NCI-H2107 treated with DMSO at 0.1 percent for 48 hours (cell line): ENCODE data around the gene NPAS1.
"Not testable (repeated sequence)": the region's sequence is repeated elsewhere in the genome, so short reads cannot be mapped to it uniquely, and the experiment has no call there.

Experiments used
- DNase-seq: peaks from one replicate; lab custom pipeline; 2025; ENCODE audit not compliant: unreplicated experiment; lab: John Stamatoyannopoulos, UW

NPAS1 gene

GRCh38 chr19:46990991-46991676 is 28.5 kb upstream of the NPAS1 start:
- peak; percentile 40 for DNase-seq

GRCh38 chr19:46992699-46993535 is 26.7 kb upstream of the NPAS1 start:
- no peak for DNase-seq

- DNase-seq, result no peak
Measured at GRCh38 chr19:46993622-46994021, 26.0 kb upstream of the NPAS1 start.

- no peak for DNase-seq
Measured at GRCh38 chr19:46994141-46994686, 25.4 kb upstream of the NPAS1 start.

GRCh38 chr19:46995492-46995891 is 24.1 kb upstream of the NPAS1 start:
- DNase-seq, result no peak

GRCh38 chr19:46998445-46999125 is 21.1 kb upstream of the NPAS1 start:
- DNase-seq, result no peak

GRCh38 chr19:46999377-46999776 is 20.3 kb upstream of the NPAS1 start:
- DNase-seq, result no peak

GRCh38 chr19:46999878-47000277 is 19.8 kb upstream of the NPAS1 start:
- DNase-seq, result no peak

- DNase-seq, result no peak
Measured at GRCh38 chr19:47000373-47000772, 19.3 kb upstream of the NPAS1 start.

- DNase-seq, result no peak
Measured at GRCh38 chr19:47001584-47001983, 18.1 kb upstream of the NPAS1 start.

- DNase-seq, result no peak
Measured at GRCh38 chr19:47002106-47002766, 17.4 kb upstream of the NPAS1 start.

GRCh38 chr19:47002853-47003610 is 16.6 kb upstream of the NPAS1 start:
- DNase-seq, result no peak

GRCh38 chr19:47003611-47004465 is 15.8 kb upstream of the NPAS1 start:
- DNase-seq, result no peak

GRCh38 chr19:47005164-47005641 is 14.4 kb upstream of the NPAS1 start:
- peak; percentile 34 for DNase-seq

- DNase-seq, result no peak
Measured at GRCh38 chr19:47005873-47006272, 13.8 kb upstream of the NPAS1 start.

- no peak for DNase-seq
Measured at GRCh38 chr19:47006496-47006895, 13.1 kb upstream of the NPAS1 start.

GRCh38 chr19:47010549-47010948 is 9.1 kb upstream of the NPAS1 start:
- DNase-seq, result not testable (repeated sequence)

GRCh38 chr19:47012617-47013016 is 7.0 kb upstream of the NPAS1 start:
- DNase-seq, result no peak

GRCh38 chr19:47013041-47013517 is 6.6 kb upstream of the NPAS1 start:
- peak; percentile 67 for DNase-seq
